Trophoblast cell (in vitro differentiated cells and primary cell): ENCODE measurements around the gene IL17RA.
"Not testable (repeated sequence)": the region's sequence is repeated elsewhere in the genome, so short reads cannot be mapped to it uniquely, and the experiment has no call there.

Source experiments
- DNase-seq, 2 donors: peaks; one replicate each; pipeline ENCODE4 v3.0.0-alpha.2; 2016
- H2AFZ ChIP-seq: 2 replicates; pipeline ENCODE4 v1.6.1; 2013; ENCODE audit warnings: low read length, moderate library complexity, mild to moderate bottlenecking; ENCODE audit not compliant: insufficient read depth, poor library complexity
- H2AK5ac ChIP-seq: 2 replicates; pipeline ENCODE4 v1.6.1; 2013; ENCODE audit warnings: mild to moderate bottlenecking, low read length
- H2BK120ac ChIP-seq: 2 replicates; pipeline ENCODE4 v1.6.1; 2013; ENCODE audit warnings: low read length, mild to moderate bottlenecking, moderate library complexity; ENCODE audit not compliant: insufficient read depth, poor library complexity
- H2BK12ac ChIP-seq: 2 replicates; pipeline ENCODE4 v1.6.1; 2013; ENCODE audit warnings: mild to moderate bottlenecking, low read length, moderate library complexity
- H2BK5ac ChIP-seq: 2 replicates; pipeline ENCODE4 v1.6.1; 2013; ENCODE audit warnings: low read length, low read depth, moderate library complexity, mild to moderate bottlenecking; ENCODE audit not compliant: poor library complexity
- H3K14ac ChIP-seq: 2 replicates; pipeline ENCODE4 v1.6.1; 2013; ENCODE audit warnings: mild to moderate bottlenecking, low read length
- H3K18ac ChIP-seq: 2 replicates; pipeline ENCODE4 v1.6.1; 2013; ENCODE audit warnings: mild to moderate bottlenecking, low read length
- H3K23ac ChIP-seq: 2 replicates; pipeline ENCODE4 v1.6.1; 2013; ENCODE audit warnings: low read length
- H3K27ac ChIP-seq: 2 replicates; pipeline ENCODE4 v1.5.1; 2013; ENCODE audit warnings: low read depth, mild to moderate bottlenecking, inconsistent platforms, low read length, moderate library complexity
- H3K27me3 ChIP-seq: 2 replicates; pipeline ENCODE4 v1.6.1; 2013; ENCODE audit warnings: inconsistent platforms, mild to moderate bottlenecking, low read length, moderate library complexity; ENCODE audit not compliant: insufficient read depth
- H3K36me3 ChIP-seq, 2 experiments: 1 replicate in 1 of 2; 2 replicates in 1 of 2; pipeline ENCODE4 v1.6.1; 2013; ENCODE audit warnings: low read length in 2 of 2, mild to moderate bottlenecking in 2 of 2, moderate library complexity in 1 of 2; ENCODE audit not compliant: insufficient read depth in 2 of 2, control insufficient read depth in 1 of 2
- H3K4ac ChIP-seq: 2 replicates; pipeline ENCODE4 v1.6.1; 2013; ENCODE audit warnings: low read depth, mild to moderate bottlenecking, low read length, moderate library complexity
- H3K4me1 ChIP-seq, 2 experiments: 1 replicate in 1 of 2; 2 replicates in 1 of 2; pipeline ENCODE4 v1.6.1; 2013; ENCODE audit warnings: low read length in 2 of 2, mild to moderate bottlenecking in 2 of 2, moderate library complexity in 1 of 2; ENCODE audit not compliant: insufficient read depth in 2 of 2, control insufficient read depth in 1 of 2
- H3K4me2 ChIP-seq: 2 replicates; pipeline ENCODE4 v1.6.1; 2013; ENCODE audit warnings: inconsistent platforms, mild to moderate bottlenecking, low read length, moderate library complexity
- H3K4me3 ChIP-seq: 2 replicates; pipeline ENCODE4 v1.5.1; 2013; ENCODE audit warnings: mild to moderate bottlenecking, low read depth, low read length, inconsistent platforms
- H3K79me1 ChIP-seq: one replicate; pipeline ENCODE4 v1.6.1; 2013; ENCODE audit warnings: low read length
- H3K79me2 ChIP-seq: 2 replicates; pipeline ENCODE4 v1.6.1; 2013; ENCODE audit warnings: low read length, mild to moderate bottlenecking; ENCODE audit not compliant: control insufficient read depth, insufficient read depth, poor library complexity
- H3K9ac ChIP-seq: 2 replicates; pipeline ENCODE4 v1.6.1; 2013; ENCODE audit warnings: mild to moderate bottlenecking, low read length
- H3K9me3 ChIP-seq: 2 replicates; pipeline ENCODE4 v1.6.1; 2013; ENCODE audit warnings: low read depth, mild to moderate bottlenecking, control low read depth, inconsistent platforms, low read length; ENCODE audit not compliant: insufficient read depth
- H4K12ac ChIP-seq: 2 replicates; pipeline ENCODE4 v1.6.1; 2013; ENCODE audit warnings: low read depth, mild to moderate bottlenecking, low read length, moderate library complexity
- H4K8ac ChIP-seq: 2 replicates; pipeline ENCODE4 v1.6.1; 2013; ENCODE audit warnings: low read depth, mild to moderate bottlenecking, low read length, moderate library complexity
- H4K91ac ChIP-seq: one replicate; pipeline ENCODE4 v1.6.1; 2013; ENCODE audit warnings: low read depth, mild to moderate bottlenecking, low read length, moderate library complexity
- WGBS: extraction: QIAGEN DNeasy Blood & Tissue Kit; methylation state at CpG from one replicate; pipeline ENCODE4 v1.1.7; 2013; ENCODE audit warnings: missing lambda C conversion rate; ENCODE audit not compliant: insufficient read length, insufficient coverage; ENCODE audit errors: extremely low coverage; 5-methylcytosine and 5-hydroxymethylcytosine counted together

Gene IL17RA

DNA sequence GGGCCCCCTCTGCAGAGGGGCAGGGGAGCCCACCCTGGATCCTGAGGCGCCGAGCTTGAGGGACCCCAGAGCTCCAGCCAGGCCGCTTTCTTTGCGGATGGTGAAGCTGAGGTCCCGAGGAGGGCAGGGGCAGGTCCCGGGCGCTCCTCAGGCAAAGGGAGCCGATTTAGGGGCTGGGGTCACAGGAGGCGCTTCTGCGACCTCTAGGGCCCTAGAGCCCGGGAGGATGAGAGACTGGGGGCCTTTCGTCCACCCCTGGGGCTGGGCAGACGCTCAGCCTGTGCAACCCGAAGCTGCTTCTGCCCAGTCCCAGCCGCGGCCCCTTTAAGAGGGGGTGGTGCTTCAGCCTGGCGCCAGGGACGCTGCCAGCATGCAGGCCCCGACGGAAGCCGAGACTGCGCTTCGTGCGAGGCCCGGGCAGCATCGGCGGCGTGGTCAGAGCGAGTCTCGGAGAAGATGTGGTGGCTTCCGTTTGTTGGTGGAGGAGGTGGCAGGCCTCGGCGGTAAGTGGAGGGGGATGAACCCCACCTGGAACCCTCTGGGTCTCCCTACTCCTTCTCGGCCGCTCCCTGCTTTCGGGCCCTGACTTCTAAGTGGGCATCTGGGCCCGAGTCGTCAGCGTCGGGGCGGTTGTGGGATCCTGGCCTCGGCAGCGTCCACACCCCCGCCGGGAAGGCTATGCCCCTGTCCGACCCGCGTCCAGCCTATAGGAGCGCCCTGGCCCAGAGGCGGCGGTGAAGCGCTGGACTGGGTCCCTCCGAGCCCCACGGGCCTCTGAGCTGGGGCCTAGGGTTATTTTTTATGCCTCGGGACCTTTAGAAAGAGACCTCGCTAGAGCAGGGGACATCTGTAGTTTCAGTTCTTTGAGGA lies 47.7 kb upstream of the IL17RA start:
- DNase-seq, H3K4me3 ChIP-seq, H3K79me2 ChIP-seq, H4K91ac ChIP-seq, H3K27ac ChIP-seq, H3K4ac ChIP-seq, H3K9ac ChIP-seq, H3K14ac ChIP-seq, H2BK12ac ChIP-seq, H2AFZ ChIP-seq, H3K27me3 ChIP-seq, H4K8ac ChIP-seq, H2AK5ac ChIP-seq, H3K9me3 ChIP-seq, H3K23ac ChIP-seq, H3K36me3 ChIP-seq, H3K18ac ChIP-seq, H2BK120ac ChIP-seq, H3K4me1 ChIP-seq, H2BK5ac ChIP-seq, H3K4me2 ChIP-seq, H3K79me1 ChIP-seq, H4K12ac ChIP-seq: not testable (repeated sequence)
- no CpG with 5 or more reads among the region's 56 CpGs for WGBS

DNA sequence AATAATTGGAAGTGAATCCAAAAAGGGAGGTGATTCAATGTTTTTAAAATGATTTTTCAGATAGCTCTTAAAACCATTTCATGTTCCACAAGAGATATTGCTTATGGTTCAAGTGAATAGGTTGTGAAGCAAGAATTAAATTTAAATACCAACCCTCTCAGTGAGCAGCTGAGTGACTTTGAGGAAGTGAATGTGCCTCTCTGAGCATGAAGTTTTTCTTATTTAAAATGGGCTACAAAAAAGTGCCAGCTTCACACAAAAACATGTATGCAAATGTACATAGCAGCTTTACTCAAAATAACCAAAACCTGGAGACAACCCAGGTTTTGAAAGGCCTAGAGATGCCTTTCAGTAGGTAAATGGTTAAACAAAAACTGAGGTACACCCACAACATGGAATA lies 41.3 kb upstream of the IL17RA start:
- Histone ChIP-seq H3K4me3 (no peak overlapping the region), H2BK5ac (no peak overlapping the region), H2BK12ac (no peak overlapping the region), H4K8ac (no peak overlapping the region), H3K9ac (no peak overlapping the region), H3K4ac (no peak overlapping the region), H4K12ac (no peak overlapping the region), H3K9me3 (no peaks in the 10 kb centered on the region), H2BK120ac (no peak overlapping the region), H3K79me2 (no peaks in the 10 kb centered on the region), H3K79me1 (no peaks in the 10 kb centered on the region), H2AK5ac (no peak overlapping the region), H3K4me1 (no peaks in the 10 kb centered on the region), H2AFZ (no peak overlapping the region), H3K4me2 (no peak overlapping the region), H3K36me3 (no peaks in the 10 kb centered on the region), H3K23ac (no peak overlapping the region), H4K91ac (no peak overlapping the region), H3K18ac (no peak overlapping the region), H3K27ac (no peak overlapping the region), H3K27me3 (no peaks in the 10 kb centered on the region), H3K14ac (no peak overlapping the region)
- no peak for DNase-seq

DNA sequence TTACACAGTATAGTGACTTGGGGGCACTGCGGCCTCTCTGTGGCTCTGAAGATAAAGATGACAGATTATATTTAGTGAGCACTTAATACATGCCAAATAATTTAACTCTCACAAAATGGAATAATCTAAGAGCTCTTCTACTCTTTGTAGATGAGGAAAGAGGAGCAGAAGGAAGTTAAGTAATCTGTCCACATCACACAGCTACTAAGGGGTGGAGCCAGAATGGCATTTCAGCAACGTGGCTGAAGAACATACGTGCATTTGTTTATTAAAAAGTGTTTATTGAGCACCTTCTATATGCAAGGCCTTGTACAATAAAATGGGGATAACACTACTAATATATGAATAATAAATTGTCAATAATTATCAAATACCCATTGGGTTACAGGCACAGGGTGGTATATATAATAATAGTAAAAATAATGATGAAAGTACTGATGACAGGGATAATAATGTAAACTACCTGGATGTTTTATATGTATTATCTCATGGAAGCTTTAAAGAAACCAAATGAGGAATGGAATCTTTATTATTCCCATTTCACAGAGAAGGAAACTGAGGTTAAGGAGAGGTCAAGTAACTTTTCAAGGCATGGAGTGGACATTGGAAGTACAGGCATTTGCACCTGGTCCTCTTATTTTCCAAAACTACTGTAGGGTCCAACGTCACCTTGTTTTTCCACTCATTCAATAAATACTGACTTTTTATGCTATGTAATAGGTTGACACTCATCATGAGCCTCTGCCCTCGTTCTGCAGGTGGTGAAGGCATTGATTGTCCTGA lies 38.0 kb upstream of the IL17RA start:
- H3K27me3 ChIP-seq = no peaks in the 10 kb centered on the region
- H3K4ac ChIP-seq = no peak overlapping the region
- no peak overlapping the region for H3K4me2 ChIP-seq
- H4K8ac ChIP-seq = no peak overlapping the region
- no peak overlapping the region for H3K23ac ChIP-seq
- H3K27ac ChIP-seq = no peak overlapping the region
- H2BK12ac ChIP-seq = no peak overlapping the region
- H3K4me1 ChIP-seq = no peaks in the 10 kb centered on the region
- H3K14ac ChIP-seq = no peak overlapping the region
- no peak overlapping the region for H3K4me3 ChIP-seq
- no peak overlapping the region for H3K18ac ChIP-seq
- DNase-seq = no peak
- no peak overlapping the region for H2BK5ac ChIP-seq
- H4K12ac ChIP-seq = no peak overlapping the region
- no CpG with 5 or more reads among the region's 5 CpGs for WGBS
- no peaks in the 10 kb centered on the region for H3K79me2 ChIP-seq
- no peaks in the 10 kb centered on the region for H3K79me1 ChIP-seq
- H2AFZ ChIP-seq = no peak overlapping the region
- H4K91ac ChIP-seq = no peak overlapping the region
- H3K9me3 ChIP-seq = no peaks in the 10 kb centered on the region
- H3K9ac ChIP-seq = peak overlapping the region; percentile 18
- no peaks in the 10 kb centered on the region for H3K36me3 ChIP-seq
- no peak overlapping the region for H2AK5ac ChIP-seq
- H2BK120ac ChIP-seq = no peak overlapping the region

DNA sequence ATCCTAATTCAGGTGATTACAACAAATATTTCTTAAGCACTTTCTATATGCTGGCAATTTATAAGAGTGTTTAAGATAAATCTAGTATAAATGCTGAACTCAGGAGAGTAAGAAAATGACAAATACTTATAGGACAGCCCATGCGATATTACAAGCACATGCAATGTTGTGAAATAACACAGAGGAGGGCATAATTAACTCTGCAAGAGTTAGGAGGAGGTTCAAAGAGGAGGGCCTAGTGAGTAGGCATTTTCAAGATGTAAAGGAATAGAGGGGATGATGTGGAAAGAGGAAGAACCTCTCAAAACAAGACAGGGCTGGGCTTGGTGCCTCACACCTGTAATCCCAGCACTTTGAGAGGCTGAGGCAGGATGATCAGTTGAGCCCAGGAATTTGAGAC lies 37.1 kb upstream of the IL17RA start:
- Histone ChIP-seq H4K91ac (no peak overlapping the region), H3K79me2 (no peaks in the 10 kb centered on the region), H2AFZ (no peak overlapping the region), H3K4ac (no peak overlapping the region), H3K14ac (no peak overlapping the region), H3K27me3 (no peaks in the 10 kb centered on the region), H3K36me3 (no peaks in the 10 kb centered on the region), H3K18ac (no peak overlapping the region), H3K23ac (no peak overlapping the region), H3K4me1 (no peaks in the 10 kb centered on the region), H4K8ac (no peak overlapping the region), H3K79me1 (no peaks in the 10 kb centered on the region), H3K9ac (no peak overlapping the region), H3K4me3 (no peak overlapping the region), H3K27ac (no peak overlapping the region), H2BK120ac (no peak overlapping the region), H3K9me3 (no peaks in the 10 kb centered on the region), H2BK12ac (no peak overlapping the region), H2AK5ac (no peak overlapping the region), H2BK5ac (no peak overlapping the region), H4K12ac (no peak overlapping the region), H3K4me2 (no peak overlapping the region)
- DNase-seq = no peak
- no CpG with 5 or more reads among the region's 1 CpG for WGBS
